NCI-H526 treated with DMSO at 0.1 percent for 48 hours (cell line): ENCODE measurements around the gene ATF6.
"Not testable (repeated sequence)": the region's sequence is repeated elsewhere in the genome, so short reads cannot be mapped to it uniquely, and the experiment has no call there.

ENCODE experiments used
- DNase-seq: peaks from one replicate; lab custom pipeline; 2025; lab: John Stamatoyannopoulos, UW

ATF6 gene

DNA sequence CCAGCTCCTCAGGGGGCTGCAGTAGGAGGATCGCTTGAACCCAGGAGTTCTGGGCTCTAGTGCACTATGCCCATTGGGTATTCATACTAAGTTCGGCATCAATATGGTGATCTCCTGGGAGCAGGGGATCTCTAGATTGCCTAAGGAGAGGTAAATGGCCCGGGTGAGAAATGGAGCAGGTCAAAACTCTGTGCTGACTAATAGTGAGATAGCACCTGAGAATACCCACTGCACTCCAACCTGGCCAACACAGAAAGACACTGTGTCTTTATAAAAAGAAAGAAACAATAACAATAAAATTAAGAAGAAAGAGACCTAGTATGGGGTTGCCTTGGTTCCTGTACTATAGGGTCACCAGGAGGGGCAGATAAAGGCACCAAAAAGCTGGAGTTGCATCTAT is 30.3 kb upstream of the ATF6 start:
- DNase-seq: no peak

DNA sequence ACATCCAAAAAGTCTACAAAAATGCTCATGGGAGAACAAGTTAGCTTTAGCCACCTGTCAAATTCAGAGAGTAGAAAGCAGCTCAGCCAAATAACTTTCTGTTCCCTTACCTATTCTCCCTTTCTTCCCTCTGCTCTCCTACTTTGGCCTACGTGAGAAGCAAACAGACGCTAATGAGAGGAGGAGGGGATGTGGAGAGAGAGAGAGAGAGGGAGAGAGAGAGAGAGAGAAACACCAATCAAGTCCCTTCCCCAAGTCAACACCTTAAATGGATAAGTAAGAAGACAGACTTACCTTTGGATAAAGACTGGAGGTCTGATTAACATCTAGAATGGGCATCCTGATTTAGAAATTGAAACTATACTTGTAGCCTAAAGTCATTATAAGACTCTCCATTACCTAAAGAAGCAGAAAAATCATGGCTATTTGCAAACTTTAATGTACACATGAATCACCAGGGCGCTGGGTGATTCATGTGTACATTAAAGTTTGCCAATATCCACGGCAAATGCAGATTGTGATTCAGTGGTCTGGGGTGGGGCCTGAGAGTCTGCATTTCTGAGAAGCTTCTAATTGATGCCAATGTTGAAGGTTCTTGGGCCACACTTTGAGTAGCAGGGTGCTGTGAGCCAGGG is 29.7 kb upstream of the ATF6 start:
- DNase-seq: no peak

DNA sequence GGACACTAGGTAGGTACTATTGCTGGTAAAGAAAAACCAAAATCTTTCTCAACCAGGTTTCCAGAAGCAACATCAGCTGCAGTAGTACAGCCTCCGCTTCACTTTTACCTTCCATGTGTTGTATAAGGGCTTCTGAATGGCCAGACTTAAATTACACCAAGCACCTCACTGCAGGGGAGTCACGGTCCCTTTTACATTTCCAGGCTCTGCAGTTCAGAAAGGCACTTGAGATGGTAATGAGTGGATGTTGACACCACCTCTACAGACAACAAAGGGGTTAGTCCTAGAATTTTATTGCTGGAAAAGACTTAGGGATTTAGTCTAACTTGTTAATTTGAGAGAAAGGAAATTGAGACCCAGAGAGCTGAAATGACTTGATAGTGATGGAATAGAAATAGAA is 28.5 kb upstream of the ATF6 start:
- DNase-seq: no peak

DNA sequence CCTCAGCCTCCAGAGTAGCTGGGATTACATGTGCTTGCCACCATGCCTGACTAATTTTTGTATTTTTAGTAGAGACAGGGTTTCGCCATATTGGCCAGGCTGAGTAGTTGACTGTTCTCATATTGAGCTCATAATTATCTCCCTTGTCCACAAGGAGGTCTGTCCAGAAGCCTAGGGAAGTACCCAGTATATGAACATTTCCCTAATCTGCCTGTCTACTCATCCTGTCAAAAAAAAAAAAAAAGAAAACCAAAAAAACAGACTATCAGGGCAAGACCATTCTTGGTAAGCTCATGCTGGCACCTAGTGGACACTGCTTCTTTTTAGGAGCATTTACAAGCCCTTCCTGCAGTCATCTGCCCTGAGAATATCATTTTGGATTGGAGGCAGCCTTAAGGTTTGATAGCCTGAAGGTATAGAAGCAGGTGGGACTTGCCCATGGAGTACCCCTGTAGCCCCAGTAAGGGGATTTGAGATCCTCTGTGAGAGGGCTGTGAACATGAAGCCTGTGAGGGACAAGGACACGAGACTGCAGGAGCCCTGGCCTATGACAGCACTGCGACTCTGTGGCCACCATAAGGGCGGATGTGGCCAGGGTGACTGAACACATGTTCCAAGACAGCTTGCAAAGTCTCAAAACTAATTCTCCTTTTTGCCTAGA is 27.4 kb upstream of the ATF6 start:
- DNase-seq: peak; percentile 36

DNA sequence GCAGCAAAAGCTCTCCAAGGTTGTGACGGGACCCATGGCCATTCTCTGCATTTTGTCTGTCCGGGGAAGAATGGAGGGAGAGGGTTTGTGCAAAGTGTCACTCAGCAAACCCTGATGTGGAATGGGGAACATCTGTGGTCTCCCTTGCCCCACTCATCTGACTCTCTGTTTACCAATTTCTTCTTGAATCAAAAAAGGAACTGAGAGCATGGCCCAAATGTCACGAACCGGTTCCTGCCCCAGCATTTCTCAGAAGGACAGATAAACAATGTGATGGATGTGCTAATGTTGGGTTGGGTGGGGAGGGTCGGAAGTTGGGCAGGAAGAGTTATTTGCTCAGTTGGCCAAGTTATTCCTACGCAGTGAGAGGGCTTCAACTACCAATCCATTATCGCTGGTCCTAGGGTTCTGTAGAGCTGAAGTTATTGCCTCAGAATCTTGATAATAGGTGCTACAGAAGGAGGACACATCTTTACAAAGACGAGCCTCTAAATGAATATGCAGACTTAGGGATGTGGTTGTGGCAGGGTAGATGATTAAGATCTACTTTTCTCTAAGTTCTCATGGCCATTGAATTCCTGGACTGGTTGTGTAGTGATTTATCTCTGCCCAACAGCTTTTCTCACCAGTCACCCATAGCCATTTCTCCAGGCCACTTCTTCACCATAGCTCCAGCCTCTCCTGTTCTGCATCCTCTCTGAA is 26.1 kb upstream of the ATF6 start:
- DNase-seq: no peak

DNA sequence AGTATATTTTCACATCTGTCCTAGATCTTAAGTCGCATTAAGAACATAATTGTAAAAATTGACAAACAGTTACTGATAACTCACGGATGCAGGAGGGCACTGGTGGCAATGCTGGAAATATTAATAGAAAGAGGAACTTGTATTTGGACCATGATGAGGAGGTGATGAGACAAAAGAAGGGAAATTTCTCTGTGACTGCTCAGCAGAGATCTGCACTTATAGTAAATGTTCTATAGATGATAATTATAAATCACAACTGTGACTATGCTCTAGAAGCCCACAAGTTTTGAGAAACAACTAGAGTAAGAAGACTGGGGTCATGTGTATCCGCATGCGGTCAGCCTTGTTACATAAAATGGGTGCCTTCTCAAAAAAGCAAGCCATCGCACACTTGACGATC is 25.2 kb upstream of the ATF6 start:
- no peak for DNase-seq

DNA sequence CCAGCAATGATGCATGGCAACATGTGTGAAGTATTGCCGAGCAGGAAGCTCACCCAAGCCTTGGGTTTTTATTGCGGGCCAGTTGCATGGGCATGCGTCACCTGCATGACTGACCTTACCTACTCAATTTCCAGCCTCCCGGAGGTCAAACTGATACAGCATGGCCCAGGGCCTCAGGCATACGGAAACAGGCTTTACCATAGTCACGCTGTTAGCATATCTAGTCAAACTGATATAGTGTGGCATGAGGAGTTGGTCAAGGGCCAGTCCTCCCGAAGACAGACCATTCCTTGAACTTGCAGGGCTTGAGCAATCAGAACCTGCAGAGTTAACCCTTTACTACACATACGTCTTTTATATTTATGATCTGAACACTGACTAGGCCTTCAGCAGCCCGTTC is 22.9 kb upstream of the ATF6 start:
- no peak for DNase-seq

DNA sequence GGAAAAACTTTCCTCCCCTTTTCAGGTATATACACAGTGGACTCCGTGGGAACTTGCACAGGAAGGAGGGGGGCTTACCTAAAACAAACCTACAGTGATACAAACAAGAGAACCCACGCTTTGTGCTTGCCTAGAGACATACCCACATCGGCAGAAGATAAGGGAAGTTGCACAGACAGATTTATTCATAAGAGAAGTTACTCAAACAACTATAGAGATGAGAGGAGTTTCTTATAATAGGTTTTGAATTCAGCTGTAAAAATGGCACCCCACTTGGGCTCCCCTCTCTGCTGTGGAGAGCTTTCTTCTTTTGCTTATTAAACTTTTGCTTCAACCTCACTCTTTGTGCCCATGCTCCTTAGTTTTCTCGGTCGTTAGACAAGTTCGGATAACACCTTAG is 18.3 kb upstream of the ATF6 start:
- DNase-seq: no peak

DNA sequence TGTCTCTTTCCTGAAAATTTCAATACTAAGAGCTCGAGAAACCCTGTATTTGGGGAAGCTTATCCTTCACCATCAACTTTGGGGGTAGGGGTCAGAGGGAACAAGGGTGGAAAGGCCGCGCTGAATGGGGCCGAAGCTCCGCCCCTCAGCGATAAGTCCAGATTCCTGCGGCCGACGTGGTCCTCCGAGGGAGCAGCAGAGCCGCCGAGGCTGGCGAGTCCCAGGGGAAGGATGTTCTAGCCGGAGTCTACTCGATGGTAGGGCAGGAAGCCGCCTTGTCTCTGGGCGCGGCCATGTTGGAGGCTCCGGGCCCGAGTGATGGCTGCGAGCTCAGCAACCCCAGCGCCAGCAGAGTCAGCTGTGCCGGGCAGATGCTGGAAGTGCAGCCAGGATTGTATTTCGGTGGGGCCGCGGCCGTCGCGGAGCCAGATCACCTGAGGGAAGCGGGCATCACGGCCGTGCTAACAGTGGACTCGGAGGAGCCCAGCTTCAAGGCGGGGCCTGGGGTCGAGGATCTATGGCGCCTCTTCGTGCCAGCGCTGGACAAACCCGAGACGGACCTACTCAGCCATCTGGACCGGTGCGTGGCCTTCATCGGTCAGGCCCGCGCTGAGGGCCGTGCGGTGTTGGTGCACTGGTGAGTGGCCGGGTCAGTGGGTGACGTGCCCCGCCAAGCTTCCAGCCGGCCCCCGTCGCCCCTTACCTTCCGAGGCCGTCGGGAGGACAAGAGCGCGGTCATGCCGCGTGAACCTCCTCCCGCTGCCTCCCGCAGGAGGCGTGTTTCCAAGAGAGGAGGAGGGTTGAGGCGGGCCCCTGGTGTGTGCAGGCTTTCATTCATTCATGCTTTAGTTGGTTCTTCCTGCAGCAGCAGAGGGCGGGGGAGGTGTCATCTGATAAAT is 16.4 kb upstream of the ATF6 start, which contains the start of gene DUSP12:
Gene DUSP12, plus strand, starts transcription at position 278 of the 899 bp plus-strand sequence. Its CDS starts 16 bp downstream, at position 294.
- peak; percentile 99 for DNase-seq

DNA sequence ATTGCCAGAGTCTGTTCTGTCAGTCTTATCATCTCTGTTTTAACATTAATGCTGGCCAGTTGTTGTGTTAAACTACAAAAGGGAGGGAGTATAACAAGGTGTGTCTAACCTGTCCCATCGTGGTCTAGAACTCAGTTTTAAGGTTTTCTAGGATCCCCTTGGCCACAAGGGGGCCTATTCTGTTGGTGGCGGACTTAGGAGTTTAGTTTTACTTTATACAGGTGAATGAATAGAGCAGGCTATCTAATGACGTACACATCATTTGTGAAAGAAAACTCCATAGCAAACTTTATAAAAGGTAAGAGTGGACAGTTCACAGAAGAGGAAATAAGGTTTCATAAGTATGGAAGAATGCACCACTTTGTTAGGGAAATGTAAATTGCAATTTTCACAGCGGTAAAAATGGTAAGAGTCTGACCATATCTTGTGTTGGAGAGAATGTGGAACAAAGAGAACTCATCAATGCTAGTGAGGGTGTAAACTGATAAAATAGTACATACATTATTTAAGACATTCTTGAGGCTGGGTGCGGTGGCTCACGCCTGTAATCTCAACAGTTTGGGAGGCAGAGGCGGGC is 2.5 kb upstream of the ATF6 start:
- DNase-seq: peak; percentile 30

DNA sequence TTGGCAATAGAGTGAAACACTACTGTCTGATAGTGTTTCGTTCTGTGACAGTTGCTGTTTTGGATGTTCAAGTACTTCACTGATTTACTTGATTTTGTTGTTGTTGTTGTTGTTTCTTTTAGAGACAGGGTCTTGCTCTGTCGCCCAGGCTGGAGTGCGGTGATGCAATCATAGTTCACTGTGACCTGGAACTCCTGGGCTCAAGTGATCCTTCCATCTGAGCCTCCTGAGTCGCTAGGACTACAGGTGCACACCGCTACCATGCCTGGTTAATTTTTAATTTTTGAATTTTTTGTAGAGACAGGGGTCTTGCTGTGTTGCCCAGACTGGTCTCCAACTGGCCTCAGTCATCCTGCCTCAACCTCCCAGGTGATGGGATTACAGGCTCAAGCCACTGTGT is 2.3 kb downstream of the ATF6 start:
- DNase-seq: no peak

DNA sequence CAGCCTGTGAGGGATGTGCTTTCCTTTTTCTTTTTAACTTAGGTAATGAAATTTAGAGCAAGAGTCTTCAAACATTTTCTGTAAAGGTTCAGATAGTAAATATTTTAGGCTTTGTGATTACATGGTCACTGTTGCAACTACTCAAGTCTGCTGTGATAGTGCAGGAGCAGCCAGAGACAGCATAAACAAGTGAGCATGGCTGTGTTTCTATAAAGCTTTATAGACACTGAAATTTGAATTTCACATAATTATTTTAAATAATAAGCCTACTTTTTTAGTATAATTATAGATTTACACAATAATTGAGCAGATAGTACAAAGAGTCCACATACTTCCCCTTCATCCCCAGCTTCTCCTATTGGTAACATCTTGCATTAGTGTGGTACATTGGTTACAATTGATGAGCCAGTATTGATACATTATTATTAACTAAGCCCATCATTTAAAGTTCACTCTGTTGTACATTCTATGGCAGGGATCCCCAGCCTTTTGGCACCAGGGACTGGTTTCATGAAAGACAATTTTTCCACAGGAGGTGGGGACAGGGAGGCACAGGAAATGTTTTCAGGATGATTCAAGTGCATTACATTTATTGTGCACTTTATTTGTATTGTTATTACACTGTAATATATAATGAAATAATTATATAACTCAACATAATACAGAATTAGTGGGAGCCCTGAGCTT is 3.0 kb downstream of the ATF6 start:
- no peak for DNase-seq

DNA sequence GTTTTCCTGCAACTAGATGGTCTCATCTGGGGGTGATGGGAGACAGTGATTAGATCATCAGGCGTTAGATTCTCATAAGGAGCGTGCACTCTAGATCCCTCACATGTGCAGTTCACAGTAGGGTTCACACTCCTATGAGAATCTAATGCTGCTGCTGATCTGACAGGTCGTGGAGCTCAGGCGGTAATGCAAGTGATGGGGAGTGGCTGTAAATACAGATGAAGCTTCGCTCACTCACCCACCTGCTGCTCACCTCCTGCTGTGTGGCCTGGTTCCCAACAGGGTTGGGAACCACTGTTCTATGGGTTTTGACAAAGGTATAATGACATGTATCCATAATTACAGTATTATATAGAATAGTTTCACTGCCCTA is 3.5 kb downstream of the ATF6 start:
- not testable (repeated sequence) for DNase-seq

DNA sequence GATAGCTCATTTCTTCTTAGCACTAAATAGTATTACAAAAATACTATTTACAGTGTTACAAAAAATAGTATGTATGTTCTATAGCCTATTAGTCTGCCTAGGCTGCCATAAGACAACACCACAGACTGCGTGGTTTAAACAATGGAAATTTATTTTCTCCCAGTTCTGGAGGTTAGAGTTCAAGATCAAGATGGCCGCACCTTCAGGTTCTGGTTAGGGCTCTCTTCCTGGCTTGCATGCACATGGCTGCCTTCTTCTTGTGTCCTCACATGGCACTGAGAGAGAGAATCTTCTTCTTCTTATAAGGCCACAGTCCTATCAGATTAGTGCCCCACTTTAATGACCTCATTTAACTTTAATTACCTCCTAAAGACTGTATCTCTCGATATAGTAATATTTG is 4.1 kb downstream of the ATF6 start:
- no peak for DNase-seq

DNA sequence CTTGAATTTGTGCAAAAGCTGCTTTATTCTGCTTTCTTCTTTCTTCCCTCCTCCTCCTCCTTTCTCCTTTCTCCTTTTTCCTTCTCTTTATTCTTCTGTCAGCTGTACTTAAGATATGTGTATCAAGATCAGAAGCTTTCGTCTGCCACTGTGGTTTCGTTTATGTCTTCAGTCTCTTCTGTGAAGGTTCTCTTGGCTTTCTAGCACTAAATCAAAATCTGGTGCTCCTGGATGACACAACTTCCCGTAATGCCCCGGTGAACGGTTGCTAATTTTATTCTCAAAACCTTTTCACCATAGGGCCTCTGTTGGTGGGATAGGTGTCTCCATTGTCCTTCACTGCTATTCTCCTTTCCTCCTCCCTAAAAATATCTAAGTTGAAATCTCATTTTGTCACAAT is 5.0 kb downstream of the ATF6 start:
- DNase-seq: no peak

DNA sequence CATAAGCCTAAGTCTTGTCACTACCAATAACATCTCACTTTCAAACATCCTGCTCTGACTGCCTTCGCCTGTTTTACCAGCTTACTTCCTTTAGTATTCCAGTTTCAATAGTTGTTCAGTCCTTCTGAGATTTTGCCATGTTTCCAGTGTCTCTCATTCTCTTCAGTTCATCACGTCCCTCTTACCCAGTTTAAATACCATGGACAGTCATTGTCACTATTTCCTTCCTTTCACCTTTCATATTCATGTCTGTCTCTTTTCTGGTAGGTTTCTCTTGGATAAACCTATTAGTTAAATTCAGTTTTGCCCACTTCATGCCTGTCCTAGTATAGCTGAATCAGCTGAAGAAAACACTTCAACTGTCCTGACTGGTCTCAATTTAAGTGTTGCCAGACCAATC is 5.9 kb downstream of the ATF6 start:
- DNase-seq: no peak

DNA sequence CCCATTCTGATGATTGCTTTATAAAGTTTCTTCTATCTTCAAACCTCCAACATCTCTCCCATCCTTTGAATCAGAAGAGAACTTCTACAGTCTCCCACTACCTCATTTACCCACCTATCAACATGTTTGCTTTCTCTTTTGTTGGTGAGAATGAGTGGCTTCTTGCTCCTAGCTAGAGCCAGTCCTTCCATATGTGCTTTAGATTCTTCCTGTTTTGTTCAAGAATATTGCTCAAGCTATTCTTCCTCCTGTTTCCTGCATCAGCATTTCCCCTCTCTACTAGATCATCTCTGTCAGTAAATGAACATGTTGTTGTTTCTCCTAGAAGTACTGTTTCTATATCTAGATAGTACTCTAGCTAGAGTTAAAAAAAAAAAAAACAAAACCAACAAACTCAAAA is 6.3 kb downstream of the ATF6 start:
- no peak for DNase-seq

DNA sequence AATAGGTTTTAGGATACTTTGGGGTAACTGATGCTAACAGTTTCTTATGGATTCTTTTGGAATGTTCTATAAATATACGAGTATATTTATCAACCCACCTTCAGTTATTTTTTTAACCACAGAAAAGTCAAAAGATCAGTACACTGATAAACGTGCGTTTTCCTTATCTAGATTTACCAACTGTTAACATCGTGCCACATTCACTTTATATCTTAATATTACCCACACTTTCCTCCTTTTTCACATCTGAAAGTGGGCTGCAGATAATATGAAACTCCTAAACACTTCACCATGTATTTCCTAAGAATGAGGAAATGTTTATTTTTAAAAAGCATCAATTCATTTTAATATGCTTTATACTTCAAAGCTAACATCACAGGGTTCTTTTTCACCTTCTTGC is 7.7 kb downstream of the ATF6 start:
- DNase-seq: no peak

DNA sequence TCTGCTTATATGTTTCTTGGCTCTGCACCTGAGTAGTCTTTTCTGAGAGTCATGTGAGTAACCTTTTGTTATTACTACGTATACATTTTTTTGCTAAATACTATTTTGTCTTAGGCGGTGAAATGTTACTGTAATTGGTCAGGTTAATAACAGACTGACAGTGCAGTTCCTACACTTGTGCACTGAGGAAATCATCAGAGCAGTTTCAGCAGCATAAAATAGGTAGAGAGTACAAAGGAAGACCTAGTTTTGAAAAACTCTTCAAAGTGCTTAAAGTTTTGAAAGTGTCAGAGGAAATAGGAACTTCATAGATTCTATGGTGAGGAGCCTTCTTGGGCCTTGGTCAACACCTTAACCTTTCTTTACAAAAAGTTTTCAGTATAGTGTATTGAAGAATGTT is 11.1 kb downstream of the ATF6 start:
- no peak for DNase-seq

DNA sequence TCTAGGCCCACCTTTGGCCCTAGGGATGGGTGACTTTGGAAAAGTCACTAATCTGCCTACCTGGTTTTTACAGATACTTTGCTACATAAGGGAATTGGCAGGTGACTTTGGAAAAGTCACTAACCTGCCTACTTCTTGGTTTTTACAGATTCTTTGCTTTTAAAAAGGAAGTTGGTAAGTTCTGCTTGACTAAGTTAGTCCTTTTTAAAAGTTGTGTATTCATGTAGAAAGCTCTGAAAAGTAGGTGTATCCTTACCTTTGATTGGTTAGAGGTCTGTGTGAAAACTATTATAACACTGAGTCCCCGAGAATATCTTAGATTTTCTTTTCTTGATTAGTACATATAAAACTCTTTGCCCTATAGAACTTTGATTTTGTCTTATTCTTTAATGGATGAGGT is 12.4 kb downstream of the ATF6 start:
- DNase-seq: no peak

DNA sequence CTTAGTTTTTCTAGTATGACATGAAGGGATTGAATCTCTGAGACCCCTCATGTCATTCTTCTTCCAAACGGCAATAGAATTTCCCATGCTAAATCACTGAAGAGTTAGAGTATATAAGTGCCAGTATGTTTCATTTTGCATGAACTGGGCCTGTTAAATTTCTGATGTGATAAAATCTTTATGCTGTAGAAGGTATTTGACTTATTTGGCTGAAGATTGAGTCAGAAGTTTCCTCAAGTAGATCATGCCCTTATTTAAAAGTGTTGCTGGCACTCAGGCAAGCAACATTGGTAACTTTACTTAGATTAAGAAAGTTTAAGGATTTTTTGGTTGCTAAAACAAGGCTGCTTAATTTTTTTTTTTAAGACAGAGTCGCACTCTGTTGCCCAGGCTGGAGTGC is 13.3 kb downstream of the ATF6 start:
- no peak for DNase-seq

DNA sequence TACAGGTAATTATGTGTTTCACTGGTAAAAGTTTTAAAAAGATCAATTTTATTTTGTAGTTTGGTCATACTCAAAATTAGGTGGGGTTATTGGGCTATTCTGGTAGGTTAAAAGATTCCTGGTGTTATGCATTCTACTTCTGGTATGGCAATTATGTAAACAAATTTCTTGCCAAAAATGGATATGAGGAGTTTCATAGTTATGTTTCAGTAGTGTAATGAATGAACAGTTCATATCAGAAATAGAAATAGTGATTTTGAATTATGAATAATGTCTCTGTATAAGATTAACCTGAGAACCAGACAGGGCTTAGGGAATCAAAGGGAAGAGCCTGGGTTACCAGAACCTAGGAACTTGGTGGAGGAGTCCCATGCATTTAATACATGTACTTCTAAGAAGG is 15.9 kb downstream of the ATF6 start:
- DNase-seq: no peak
